NCI-H2081 treated with DMSO at 0.1 percent for 48 hours (cell line): ENCODE results near the gene ARHGAP9.
"Not testable (repeated sequence)": the region's sequence is repeated elsewhere in the genome, so short reads cannot be mapped to it uniquely, and the experiment has no call there.

Source experiments
- DNase-seq: peaks from one replicate; lab custom pipeline; 2025; lab: John Stamatoyannopoulos, UW

Gene ARHGAP9

DNA sequence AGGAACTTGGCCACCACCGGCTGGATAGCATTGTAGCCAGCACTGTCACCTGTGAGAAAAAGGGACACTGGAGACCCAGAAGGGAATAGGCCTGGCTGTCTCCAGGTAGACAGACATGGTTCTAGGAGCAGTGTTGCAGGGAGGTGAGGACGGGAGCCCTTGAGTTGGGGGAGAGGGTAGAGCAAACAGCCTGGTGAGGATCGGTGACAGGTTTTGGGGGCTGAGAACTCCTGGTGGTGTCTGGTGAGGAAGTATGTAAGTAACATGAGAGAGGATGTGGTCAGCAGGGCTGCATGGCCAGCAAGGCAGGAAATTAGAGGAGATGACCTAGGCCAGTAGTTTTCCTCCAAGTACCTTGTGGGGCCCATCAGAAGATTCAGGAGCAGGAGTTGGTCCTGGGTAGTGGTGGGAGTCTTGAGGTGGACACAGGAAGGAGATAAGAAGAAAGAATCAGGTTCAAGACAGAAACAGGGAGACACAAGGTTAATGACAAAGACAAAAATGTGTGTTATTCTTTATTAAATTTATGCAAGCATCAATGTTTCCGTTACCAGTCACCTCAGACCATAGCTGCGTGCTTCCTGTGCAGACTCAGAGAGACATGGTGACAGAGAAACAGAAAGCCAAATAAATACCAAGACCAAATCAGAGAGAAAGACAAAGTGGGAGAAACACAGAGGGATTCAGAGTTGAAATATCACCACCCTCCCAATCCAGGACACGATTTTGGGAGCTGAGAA, at the start of gene ARHGAP9:
TSS of gene ARHGAP9 (minus strand) at position 491 of the 740 bp plus-strand sequence. CDS start at position 31, 460 bp downstream.
- DNase-seq, result no peak

DNA sequence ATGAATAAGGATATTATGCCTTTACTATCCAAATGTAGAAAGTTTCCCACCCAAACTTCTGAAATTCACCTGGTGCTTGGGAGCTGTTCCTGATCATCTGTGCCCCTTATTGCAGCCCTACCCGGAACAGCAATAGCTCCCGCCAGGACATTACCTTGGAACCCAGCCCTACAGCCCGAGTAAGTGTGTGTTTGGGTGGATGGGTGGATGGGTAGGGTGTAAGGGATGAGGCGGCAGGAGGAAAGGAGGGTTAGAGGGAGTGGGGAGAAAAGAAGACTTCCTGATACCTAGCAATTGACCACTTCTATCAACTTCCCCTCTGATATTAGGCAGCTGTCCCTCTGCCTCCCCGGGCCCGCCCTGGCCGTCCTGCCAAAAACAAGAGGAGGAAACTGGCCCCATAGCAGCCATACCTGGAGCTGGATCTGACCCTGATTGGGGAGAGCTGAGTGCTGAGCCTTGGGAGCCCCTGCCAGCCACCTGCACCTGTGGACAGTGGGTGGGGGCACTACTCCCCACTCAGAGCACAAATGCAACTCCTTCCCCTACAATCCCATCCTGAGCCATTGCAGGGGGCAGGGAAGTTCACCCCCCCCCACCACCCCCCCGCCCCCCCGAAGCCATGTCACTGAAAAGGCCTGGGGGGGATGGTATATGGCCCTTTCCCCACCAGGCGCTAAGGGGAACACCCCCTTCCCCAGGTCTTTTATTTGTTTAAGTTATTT, 49.3 kb upstream of the ARHGAP9 start:
- no peak for DNase-seq

DNA sequence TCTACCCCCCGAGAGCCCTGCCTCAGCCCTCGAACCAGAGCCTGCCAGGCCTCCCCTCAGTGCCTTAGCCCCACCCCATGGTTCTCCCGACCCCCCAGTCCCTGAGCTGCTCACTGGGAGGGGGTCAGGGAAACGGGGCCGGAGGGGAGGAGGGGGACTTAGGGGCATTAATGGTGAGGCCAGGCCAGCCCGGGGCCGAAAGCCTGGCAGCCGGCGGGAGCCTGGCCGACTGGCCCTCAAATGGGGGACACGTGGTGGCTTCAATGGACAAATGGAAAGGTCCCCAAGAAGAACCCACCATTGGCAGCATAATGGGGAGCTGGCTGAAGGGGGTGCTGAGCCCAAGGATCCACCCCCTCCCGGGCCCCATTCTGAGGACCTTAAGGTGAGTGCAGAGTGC, 48.5 kb upstream of the ARHGAP9 start:
- no peak for DNase-seq

DNA sequence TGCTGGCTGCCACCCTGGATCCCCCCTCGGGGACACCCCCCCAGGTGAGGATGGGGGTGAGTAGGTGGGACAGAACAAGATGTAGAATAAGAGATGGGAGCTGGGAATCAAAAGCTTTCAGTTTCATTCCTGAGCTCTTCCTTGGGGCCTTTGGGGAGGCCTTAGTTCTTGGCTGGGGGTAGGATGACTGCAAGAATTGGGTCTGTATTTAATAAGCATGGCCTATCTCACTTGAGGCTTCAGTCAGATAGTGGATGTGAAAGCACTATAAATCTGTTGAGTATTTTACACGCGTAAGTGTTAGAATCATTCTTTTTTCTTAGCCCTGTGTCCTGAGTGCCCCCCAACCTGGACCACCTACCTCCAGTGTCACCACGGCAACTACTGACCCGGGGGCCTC, 47.5 kb upstream of the ARHGAP9 start:
- DNase-seq, result no peak

DNA sequence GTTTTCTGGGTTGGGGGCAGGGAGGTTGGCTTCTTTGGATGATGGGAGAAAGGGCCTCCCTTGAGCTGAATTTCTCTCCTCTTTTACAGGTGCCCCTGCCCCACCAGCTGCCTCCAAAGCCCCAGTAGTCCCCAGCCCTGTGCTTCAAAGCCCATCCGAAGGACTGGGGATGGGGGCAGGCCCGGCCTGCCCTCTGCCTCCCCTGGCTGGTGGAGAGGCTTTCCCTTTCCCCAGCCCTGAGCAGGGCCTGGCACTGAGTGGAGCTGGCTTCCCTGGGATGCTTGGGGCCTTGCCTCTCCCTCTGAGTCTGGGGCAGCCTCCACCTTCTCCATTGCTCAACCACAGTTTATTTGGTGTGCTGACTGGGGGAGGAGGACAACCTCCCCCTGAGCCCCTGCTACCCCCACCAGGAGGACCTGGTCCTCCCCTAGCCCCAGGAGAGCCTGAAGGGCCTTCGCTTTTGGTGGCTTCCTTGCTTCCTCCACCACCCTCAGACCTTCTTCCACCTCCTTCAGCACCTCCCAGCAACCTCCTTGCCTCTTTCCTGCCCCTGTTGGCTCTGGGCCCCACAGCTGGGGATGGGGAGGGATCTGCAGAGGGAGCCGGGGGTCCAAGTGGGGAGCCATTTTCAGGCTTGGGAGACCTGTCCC, 46.9 kb upstream of the ARHGAP9 start:
- DNase-seq, result no peak

DNA sequence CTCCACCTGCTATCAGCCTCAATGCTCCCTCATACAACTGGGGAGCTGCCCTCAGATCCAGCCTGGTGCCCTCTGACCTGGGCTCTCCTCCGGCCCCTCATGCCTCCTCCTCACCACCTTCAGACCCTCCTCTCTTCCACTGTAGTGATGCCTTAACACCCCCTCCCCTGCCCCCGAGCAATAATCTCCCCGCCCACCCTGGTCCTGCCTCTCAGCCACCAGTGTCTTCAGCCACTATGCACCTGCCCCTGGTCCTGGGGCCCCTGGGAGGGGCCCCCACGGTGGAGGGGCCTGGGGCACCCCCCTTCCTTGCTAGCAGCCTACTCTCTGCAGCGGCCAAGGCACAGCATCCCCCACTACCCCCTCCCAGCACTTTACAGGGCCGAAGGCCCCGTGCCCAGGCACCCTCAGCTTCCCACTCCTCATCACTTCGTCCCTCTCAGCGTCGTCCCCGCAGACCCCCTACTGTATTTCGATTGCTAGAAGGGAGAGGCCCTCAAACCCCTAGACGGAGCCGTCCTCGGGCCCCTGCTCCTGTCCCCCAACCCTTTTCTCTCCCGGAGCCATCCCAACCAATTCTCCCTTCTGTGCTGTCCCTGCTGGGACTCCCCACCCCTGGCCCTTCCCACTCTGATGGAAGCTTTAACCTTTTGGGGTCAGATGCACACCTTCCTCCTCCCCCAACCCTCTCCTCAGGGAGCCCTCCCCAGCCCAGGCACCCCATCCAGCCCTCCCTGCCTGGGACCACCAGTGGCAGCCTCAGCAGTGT, 46.1 kb upstream of the ARHGAP9 start:
- no peak for DNase-seq

DNA sequence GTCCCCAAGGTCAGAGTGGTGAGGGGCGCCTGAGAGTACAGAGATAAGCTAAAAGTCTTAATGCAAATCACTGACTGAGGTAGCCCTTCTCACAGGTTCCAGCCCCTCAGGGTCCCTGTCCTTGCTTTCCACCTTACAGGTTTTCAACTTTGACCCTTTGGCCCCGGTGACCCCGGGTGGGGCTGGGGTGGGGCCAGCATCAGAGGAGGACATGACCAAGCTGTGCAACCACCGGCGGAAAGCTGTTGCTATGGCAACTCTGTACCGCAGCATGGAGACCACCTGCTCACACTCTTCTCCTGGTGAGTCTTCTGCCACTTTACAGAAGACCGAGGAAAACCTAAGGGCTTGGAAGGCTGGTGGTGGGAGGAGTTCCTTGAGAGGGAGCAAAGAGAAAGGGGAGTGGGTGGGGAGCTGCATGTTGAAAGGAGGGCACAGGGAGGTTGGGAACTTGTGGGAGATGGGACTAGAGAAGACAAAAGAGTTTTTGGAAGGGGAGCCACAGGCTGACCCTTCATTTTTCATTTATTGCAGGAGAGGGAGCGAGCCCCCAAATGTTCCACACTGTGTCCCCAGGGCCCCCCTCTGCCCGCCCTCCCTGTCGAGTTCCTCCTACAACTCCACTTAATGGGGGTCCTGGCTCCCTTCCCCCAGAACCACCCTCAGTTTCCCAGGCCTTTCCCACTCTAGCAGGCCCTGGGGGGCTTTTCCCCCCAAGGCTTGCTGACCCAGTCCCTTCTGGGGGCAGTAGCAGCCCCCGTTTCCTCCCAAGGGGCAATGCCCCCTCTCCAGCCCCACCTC, 45.3 kb upstream of the ARHGAP9 start:
- DNase-seq, result no peak

DNA sequence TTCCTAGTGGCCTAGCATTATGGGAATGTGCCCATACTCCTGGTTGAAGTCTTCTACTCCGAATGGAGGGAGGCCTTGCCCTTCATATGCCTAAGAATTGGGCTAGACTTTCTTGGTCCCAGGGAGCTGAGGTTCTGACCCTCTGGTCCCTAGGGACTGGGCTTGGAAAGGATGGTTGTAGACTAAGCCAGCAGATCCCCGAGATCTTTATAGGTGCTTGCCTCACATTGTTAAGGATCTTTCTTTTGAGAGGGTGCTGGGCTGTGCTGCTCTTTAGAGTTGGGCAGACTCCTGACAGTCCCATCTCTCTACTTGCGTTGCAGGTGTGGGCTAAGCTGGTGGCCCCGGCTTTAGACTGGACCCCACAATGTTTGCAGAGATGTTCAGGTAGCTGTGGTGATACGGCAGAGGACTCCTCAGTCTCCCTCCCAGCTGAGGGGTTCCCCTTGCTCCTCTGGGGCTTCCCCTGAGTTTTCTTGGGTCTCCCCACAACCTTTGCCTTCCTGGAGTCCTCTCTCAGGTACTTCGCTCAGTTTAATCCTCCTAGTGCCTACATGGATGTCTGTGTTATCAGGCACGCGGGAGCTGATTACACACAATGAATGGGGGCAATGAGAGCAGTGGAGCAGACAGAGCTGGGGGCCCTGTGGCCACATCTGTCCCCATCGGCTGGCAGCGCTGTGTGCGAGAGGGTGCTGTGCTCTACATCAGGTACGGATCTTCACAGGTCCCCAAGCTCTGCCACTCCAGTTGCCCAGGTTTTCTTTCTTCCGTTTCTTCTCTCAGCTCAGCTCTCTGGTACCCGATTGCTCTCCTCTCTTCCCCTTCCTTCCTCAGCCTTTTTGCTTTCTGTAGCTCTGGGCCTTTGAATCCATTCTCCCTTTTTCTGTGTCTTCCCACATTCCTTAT, 44.3 kb upstream of the ARHGAP9 start:
- no peak for DNase-seq

DNA sequence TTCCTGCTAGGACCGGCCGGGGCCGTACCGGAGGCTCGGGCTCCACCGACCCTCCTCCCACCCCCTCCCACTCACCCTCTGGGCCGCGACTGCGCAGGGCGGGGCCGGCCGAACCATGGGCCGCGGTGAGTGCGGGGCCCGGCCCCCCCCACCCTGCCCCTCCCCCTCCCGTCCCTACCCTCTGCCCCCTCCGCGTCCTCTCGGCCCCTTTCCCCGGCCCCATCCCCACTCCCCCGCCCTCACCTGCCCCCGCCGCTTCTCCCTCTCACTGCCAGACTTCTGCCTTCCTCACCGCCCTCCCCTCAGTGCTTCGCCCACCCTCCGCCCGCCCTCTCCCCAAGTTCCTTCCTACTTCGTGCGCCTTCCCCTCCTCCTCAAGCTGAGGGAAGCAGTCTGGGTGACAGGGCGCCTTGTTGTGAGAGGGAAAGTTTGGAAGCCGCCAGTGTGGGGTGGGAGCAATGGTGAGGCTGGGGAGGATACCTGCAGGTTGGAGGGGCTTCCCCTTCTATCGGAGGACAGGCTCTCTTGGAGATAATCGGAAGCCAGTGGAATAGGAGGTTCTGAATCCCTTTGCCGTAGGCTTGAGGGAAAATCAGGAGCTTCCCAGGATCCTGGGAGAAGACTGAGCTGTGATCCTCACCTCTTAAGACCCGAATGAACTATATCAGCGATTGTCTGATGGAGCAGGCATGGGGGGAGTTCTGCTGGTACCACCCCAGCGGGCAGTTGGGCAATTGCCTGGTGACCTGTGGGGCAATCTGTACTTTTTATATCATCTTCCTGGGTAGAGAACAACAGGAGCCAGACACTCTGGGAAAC, 43.4 kb upstream of the ARHGAP9 start:
- DNase-seq, result no peak

DNA sequence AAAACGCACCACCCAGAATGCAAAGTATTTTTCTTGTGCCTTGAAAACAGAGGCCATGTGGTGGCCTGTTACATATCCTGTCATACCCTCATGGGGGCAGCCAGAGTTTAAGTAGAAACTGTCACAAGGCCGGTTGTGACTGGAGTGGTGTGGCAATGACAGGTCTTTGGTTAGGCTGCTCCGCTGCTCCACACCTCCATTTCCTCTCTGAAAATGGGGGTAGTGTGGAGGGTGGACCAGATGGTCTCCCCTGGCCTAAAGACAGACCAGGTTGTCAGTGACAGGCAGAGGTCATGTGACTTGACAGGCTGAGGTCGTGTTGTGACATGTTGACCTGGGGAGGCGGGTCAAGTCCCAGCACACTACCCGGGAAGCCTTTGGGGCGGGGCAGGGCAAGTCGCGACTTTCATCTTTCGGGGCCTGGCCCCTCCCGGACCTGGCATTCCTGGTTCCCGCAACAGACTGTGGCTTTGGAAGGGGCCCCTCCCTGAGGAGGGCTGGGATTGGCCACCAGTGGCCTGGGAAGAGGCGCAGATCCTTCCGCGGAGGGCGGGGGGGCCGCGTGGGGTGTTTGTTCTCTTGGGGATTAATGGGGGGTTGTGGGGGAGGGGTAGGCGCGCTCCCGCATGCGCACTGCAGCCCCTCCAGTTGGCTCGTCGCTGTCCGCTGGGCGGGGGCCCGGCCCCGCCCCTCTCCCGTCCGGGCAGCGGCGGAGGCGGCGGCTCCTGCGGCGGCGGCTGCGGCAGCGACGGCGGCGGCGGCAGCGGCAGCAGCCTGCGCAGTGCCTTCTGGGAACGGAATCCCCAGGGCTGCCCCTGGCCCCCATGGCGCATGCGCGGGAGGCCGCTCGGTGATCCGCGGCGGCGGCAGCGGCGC, 42.6 kb upstream of the ARHGAP9 start, which contains the start of gene MBD6:
TSS of gene MBD6 (plus strand) at position 814 of the 876 bp plus-strand sequence. CDS start 1,480 bp downstream, outside the sequence.
- peak; percentile 28 for DNase-seq

DNA sequence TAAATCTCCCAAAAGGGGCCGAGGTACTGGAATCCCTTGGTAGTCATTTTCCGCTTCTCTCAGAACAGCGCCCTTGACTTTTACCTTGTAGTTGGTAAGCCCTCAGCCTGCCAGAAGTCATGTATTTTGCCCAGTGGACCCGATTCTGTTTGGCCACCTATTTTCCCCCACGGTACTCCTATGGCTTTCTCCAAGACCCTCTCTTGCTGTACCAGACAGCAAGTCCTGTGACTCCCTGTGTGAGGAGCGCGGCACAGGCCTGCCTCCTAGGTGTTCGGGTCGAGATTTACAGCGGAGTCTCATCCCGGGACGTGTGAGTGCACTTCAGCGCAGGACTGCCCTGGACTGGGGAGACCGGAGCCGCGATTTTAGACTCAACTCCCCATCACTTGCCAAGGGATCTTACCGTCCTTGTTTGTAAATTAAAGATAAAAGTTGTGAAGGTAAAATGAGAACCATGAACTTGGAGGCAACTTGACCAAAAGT, 41.9 kb upstream of the ARHGAP9 start:
- no peak for DNase-seq

DNA sequence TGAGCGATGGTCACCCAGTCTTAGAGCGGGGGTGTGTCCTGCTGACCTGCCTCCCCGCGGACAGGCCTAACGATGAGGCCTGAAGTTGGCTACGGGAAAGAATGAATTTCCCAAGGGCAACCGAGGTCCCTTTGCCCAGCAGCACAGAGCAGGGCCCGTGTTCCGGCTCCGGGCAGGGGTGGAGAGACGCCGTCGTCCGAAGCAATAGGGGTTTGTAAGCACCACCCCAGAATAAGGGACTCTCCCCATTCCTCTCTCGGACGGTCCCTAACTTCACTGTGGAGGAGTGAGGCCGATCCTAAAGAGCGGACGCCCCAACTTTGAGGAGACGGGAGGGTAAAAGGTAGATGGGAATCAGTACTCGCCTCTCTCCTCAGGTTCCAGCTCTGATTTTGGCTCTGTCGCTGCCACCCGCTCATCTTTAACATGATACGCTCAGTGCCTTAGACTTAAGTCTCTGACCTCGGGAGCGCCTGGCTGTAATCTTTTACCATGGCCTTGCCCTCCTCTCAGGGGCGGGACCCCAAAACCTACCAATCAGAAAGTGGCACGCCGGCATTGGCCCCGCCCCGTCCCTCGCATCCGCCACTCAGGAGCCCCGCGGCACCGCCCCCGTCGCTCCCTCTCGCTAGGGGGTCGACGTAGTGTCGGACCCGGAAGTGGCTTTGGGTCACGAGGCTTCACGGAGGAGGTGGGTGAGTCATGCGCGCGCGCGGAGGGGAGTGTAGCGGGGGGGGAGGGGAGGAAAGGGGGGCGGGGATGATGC, 40.6 kb upstream of the ARHGAP9 start, which contains the start of gene DDIT3:
TSS of gene DDIT3 (minus strand) at position 462 of the 766 bp plus-strand sequence. CDS start 3,108 bp downstream, outside the sequence.
- peak; percentile 86 for DNase-seq

DNA sequence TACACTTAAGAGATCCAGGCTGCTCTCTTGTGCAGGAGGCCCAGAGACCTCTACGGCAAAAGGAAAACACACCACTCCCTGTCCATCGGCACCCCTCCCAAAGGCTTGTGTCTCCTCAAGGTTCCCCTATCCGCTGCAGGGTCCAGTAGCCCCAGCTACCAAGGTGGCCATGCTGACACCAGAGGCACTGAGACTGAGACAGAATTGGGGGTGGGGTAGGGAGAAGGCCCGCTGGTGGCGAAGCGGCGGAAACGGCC, 40.1 kb upstream of the ARHGAP9 start:
- no peak for DNase-seq

DNA sequence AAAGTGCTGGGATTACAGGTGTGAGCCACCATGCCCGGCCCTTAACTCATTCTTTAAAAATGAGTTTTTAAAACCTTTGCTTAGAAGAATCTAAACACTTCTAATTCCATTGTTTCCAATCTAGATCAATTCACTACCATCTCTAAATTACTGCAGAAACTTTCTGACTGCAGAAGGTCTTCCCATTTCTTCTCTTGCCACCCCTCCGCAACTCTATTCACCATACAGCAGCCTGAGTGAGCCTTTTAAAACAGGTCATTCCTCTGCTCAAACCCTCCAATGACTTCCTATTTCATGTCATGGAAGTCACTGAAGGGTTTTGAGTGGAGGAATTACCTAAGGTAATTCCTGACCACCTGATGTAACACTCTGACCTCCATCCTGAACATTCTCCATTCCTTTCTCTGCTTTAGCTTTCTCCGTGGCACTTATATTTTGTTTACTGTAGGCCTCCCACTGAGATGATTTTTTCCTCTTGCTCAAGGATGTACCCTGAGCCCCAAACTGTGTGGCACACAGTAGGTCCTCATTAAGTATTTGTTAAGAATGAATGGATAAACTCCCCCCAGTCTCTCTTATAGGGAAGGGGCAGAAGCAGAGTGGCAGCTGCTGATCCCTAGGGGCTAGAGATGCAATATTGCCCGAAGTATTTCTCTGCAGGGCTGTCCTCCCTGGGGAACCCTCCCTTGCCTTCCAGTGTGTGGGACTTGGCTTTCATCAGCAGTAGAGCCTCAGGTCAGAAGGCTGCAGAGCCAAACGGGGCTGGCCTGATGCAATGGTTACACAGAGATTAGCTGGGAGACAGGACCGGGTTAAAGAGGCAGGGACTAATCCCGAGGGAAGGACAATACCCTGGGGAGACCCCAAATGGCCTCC, 39.5 kb upstream of the ARHGAP9 start:
- DNase-seq, result no peak

DNA sequence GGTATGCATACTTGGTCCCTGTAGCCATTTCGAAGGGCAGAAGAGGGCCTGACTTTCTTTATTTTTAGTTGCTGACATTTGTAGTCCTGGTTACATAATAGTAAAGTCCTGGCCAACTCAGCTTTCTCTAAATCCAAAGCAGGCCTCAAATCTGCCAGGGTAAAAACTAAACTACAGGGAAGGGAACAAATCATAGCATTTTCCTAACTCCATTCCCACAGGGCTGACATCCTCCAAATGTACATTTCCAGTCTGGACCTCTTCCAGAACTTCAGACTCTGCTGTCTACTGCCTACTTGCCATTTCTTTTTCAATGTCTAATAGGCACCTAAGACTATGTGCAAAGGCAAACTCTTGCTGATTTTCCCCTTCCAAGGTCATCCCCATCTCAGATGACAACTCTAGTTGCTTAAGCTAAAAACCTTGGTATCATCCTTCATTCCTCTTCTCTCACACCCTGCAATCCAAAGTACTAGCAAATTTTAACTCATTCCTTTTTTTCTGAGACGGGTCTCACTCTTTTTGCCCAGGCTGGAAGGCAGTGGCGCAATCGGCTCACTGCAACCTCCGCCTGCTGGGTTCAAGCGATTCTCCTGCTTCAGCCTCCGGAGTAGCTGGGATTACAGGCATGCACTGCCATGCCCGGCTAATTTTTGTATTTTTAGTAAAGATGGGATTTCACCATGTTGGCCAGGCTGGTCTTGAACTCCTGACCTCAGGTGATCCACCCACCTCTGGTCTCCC, 38.7 kb upstream of the ARHGAP9 start:
- DNase-seq, result no peak

DNA sequence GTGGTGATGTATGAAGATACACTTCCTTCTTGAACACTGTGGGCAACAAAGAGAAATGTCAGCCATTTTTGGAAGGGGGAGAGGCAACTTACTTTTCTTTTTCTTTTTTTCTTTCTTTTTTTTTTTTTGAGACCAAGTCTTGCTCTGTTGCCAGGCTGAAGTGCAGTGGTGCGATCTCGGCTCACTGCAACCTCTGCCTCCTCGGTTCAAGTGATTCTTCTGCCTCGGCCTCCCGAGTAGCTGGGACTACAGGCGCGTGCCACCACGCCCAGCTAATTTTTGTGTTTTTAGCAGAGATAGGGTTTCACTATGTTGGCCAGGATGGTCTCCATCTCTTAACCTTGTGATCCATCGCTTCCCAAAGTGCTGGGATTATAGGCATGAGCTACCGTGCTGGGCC, 38.1 kb upstream of the ARHGAP9 start:
- not testable (repeated sequence) for DNase-seq
